SK-N-SH (cell line): ENCODE data around the gene PIH1D2. TPM values are rescaled to one million over a fixed set of nuclear protein-coding genes. Genes with fewer than 3 reads are reported as not detected.

ENCODE experiments used
- CTCF ChIA-PET: fragments of 300-600, 350-600 bp; formaldehyde crosslinking; extraction: SDS; loops from one replicate; lab custom pipeline; 2021; lab: Yijun Ruan, JAX
- POLR2A ChIA-PET: fragments of 350-600 bp; sonication (Branson Sonifier 250); formaldehyde crosslinking; extraction: SDS; loops from one replicate; lab custom pipeline; 2020; ENCODE audit warnings: antibody characterized with exemption, inconsistent platforms; lab: Yijun Ruan, JAX
- DNase-seq: peaks from one replicate; pipeline ENCODE4 v3.0.0; 2012
- H2AFZ ChIP-seq: fragments of 200-600 bp; sonication (generic); 2 replicates; pipeline ENCODE4 v1.8.1; 2016; ENCODE audit warnings: antibody characterized with exemption, mild to moderate bottlenecking, low read depth
- H3F3A ChIP-seq: fragments of 200-600 bp; sonication (generic); replicated peaks from 2 replicates; pipeline ENCODE3; 2016; ENCODE audit warnings: antibody characterized with exemption, mild to moderate bottlenecking; ENCODE audit not compliant: insufficient read depth
- H3K27ac ChIP-seq, 2 experiments: fragments of 200-500 bp in 1 of 2; fragments of 200-600 bp in 1 of 2; sonication (Bioruptor generic) in 1 of 2; sonication (generic), shearing (Covaris generic) in 1 of 2; 2 replicates each; pipeline versions ENCODE4 v1.5.1 to v1.6.1; 2014 to 2016; ENCODE audit warnings: low read depth in 2 of 2, inconsistent platforms in 1 of 2, low read length in 1 of 2, mild to moderate bottlenecking in 1 of 2, mixed read lengths in 1 of 2
- H3K27me3 ChIP-seq: fragments of 200-600 bp; sonication (generic), shearing (Covaris generic); 2 replicates; pipeline ENCODE4 v1.6.1; 2016; ENCODE audit warnings: mixed run types; ENCODE audit not compliant: insufficient read depth
- H3K36me3 ChIP-seq, 2 experiments: fragments of 200-500 bp in 1 of 2; fragments of 200-600 bp in 1 of 2; sonication (Bioruptor generic) in 1 of 2; sonication (generic) in 1 of 2; replicated peaks in 1 of 2; 2 replicates each; pipeline versions ENCODE3 to v1.5.1; 2014 to 2016; ENCODE audit warnings: low read length in 1 of 2, mild to moderate bottlenecking in 1 of 2; ENCODE audit not compliant: insufficient read depth in 2 of 2, control insufficient read depth in 1 of 2
- H3K4me1 ChIP-seq, 2 experiments: fragments of 200-500 bp in 1 of 2; fragments of 200-600 bp in 1 of 2; sonication (Bioruptor generic) in 1 of 2; sonication (generic), shearing (Covaris generic) in 1 of 2; 2 replicates each; pipeline versions ENCODE4 v1.5.1 to v1.6.1; 2014 to 2016; ENCODE audit warnings: low read depth in 1 of 2, low read length in 1 of 2, mixed run types in 1 of 2; ENCODE audit not compliant: insufficient read depth in 2 of 2, control insufficient read depth in 1 of 2
- H3K4me2 ChIP-seq: fragments of 200-600 bp; sonication (generic), shearing (Covaris generic); 2 replicates; pipeline ENCODE4 v1.6.1; 2017; ENCODE audit warnings: mixed run types
- H3K4me3 ChIP-seq, 2 experiments: fragments of 200-500 bp in 1 of 2; fragments of 200-600 bp in 1 of 2; sonication (Bioruptor generic) in 1 of 2; sonication (generic), shearing (Covaris generic) in 1 of 2; 2 replicates each; pipeline versions ENCODE4 v1.5.1 to v1.8.1; 2014 to 2016; ENCODE audit warnings: low read depth in 2 of 2, inconsistent platforms in 1 of 2, low read length in 1 of 2, mild to moderate bottlenecking in 1 of 2, mixed read lengths in 1 of 2, moderate library complexity in 1 of 2
- H3K79me2 ChIP-seq: fragments of 200-600 bp; sonication (generic); 2 replicates; pipeline ENCODE4 v1.8.1; 2017; ENCODE audit warnings: mild to moderate bottlenecking; ENCODE audit not compliant: insufficient read depth
- H3K9ac ChIP-seq: fragments of 200-600 bp; sonication (generic); 2 replicates; pipeline ENCODE4 v1.6.1; 2017; ENCODE audit warnings: mixed run types
- H3K9me2 ChIP-seq: fragments of 200-600 bp; sonication (generic); 2 replicates; pipeline ENCODE4 v1.6.1; 2017; ENCODE audit warnings: mixed run types
- H3K9me3 ChIP-seq: fragments of 200-600 bp; sonication (generic); 2 replicates; pipeline ENCODE4 v1.6.1; 2017; ENCODE audit warnings: mixed run types, mild to moderate bottlenecking, moderate library complexity
- H4K20me1 ChIP-seq: fragments of 200-600 bp; sonication (generic); 2 replicates; pipeline ENCODE4 v1.6.1; 2017; ENCODE audit warnings: mild to moderate bottlenecking, mixed run types; ENCODE audit not compliant: insufficient read depth
- CHD2 ChIP-seq: fragments of 150-350 bp; IDR thresholded peaks from 2 replicates; pipeline ENCODE4 v1.6.1; 2018; ENCODE audit warnings: low read length; ENCODE audit not compliant: partially characterized antibody
- CTCF ChIP-seq: fragments of 200-600 bp; sonication (generic); IDR thresholded peaks from 2 replicates; pipeline ENCODE4 v1.6.1; 2017; ENCODE audit warnings: antibody characterized with exemption, mild to moderate bottlenecking, moderate library complexity
- ELF1 ChIP-seq: IDR thresholded peaks from 2 replicates; pipeline ENCODE4 v1.4.0; 2012
- EP300 ChIP-seq, 2 experiments: IDR thresholded peaks; 2 replicates each; pipeline versions ENCODE4 v1.4.0 to v1.6.1; 2012; ENCODE audit warnings: borderline replicate concordance in 1 of 2, low read depth in 1 of 2, low read length in 1 of 2
- EZH2phosphoT487 ChIP-seq: fragments of 200-600 bp; sonication (generic); IDR thresholded peaks from 2 replicates; pipeline ENCODE4 v1.6.1; 2017; ENCODE audit warnings: low read depth, mixed run types, mild to moderate bottlenecking, antibody characterized with exemption, moderate library complexity, borderline replicate concordance
- FOSL2 ChIP-seq: IDR thresholded peaks from 2 replicates; pipeline ENCODE4 v1.4.0; 2012; ENCODE audit warnings: low read depth, mild to moderate bottlenecking, moderate library complexity, borderline replicate concordance
- FOXM1 ChIP-seq: IDR thresholded peaks from 2 replicates; pipeline ENCODE4 v1.4.0; 2012; ENCODE audit warnings: low read depth, mild to moderate bottlenecking
- GABPA ChIP-seq: IDR thresholded peaks from 2 replicates; pipeline ENCODE4 v1.4.0; 2012; ENCODE audit warnings: low read depth, mild to moderate bottlenecking
- GATA2 ChIP-seq: sonication (generic); formaldehyde crosslinking; IDR thresholded peaks from 2 replicates; pipeline ENCODE4 v1.5.0; 2020; ENCODE audit warnings: mild to moderate bottlenecking, missing genetic modification reagents
- IRF3 ChIP-seq: fragments of 150-350 bp; IDR thresholded peaks from 2 replicates; pipeline ENCODE4 v1.6.1; 2016; ENCODE audit warnings: mild to moderate bottlenecking, low read depth, low read length
- MAX ChIP-seq: IDR thresholded peaks from 2 replicates; pipeline ENCODE4 v1.4.0; 2012; ENCODE audit warnings: low read depth
- NFIC ChIP-seq: IDR thresholded peaks from 2 replicates; pipeline ENCODE4 v1.4.0; 2012; ENCODE audit warnings: borderline replicate concordance
- NRF1 ChIP-seq: IDR thresholded peaks from 2 replicates; pipeline ENCODE4 v1.6.1; 2012; ENCODE audit warnings: low read depth, mild to moderate bottlenecking, low read length
- PBX3 ChIP-seq: IDR thresholded peaks from 2 replicates; pipeline ENCODE4; 2012
- REST ChIP-seq: IDR thresholded peaks from 2 replicates; pipeline ENCODE4 v1.6.1; 2012; ENCODE audit warnings: mild to moderate bottlenecking, low read depth, low read length, moderate library complexity
- RXRA ChIP-seq: IDR thresholded peaks from 2 replicates; pipeline ENCODE4 v1.4.0; 2012; ENCODE audit warnings: low read depth, mild to moderate bottlenecking, borderline replicate concordance
- SIN3A ChIP-seq: IDR thresholded peaks from 2 replicates; pipeline ENCODE4 v1.6.1; 2012; ENCODE audit warnings: low read depth, mild to moderate bottlenecking, low read length, moderate library complexity, borderline replicate concordance
- SMC3 ChIP-seq: IDR thresholded peaks from 2 replicates; pipeline ENCODE4 v1.6.1; 2012; ENCODE audit warnings: low read depth, low read length, improper control_type of control experiment
- WGBS: methylation state at CpG from one replicate; pipeline ENCODE4 v1.1.6; 2017; ENCODE audit warnings: low lambda C conversion rate; 5-methylcytosine and 5-hydroxymethylcytosine counted together
- polyA plus RNA-seq, 3 experiments: library from polyadenylated mRNA; depleted of rRNA; stranded (reverse); fragments of >200 nt; gene quantifications; 2 replicates each; pipeline ENCODE4 v1.2.3, GENCODE V29; 2012

The PIH1D2 gene
- polyA plus RNA-seq, 1 of the 3 experiments (the other 2 are of a cell fraction) = 0.97 TPM

- Histone ChIP-seq H3K4me1 (peaks cover 0 to 7% of the 10 kb centered on the region in 2 experiments; a peak in 1 of 4 replicates), H3K9me2 (no peaks in the 10 kb centered on the region), H3K36me3 (no peaks in the 10 kb centered on the region), H3K4me3 (no peak overlapping the region), H4K20me1 (no peaks in the 10 kb centered on the region), H2AFZ (no peak overlapping the region), H3F3A (peaks cover 12% of the 10 kb centered on the region), H3K79me2 (no peaks in the 10 kb centered on the region), H3K9ac (no peak overlapping the region), H3K27ac (no peak overlapping the region), H3K9me3 (no peaks in the 10 kb centered on the region), H3K4me2 (no peak overlapping the region), H3K27me3 (no peaks in the 10 kb centered on the region)
- ChIA-PET POLR2A (no interaction called here), CTCF (interaction anchor here (0.8 to 7.0 kb wide), 27 partner anchors 7 to 447 kb away, joined by 3 to 76 read pairs (median 5); partner anchors contain the start of genes BCO2, SDHD, TEX12 and TIMM8B)
- DNase-seq = no peak
- TF ChIP-seq FOXM1 (no peak), ELF1 (no peak), CTCF (no peak), REST (no peak), EP300 (IDR thresholded peaks at IDR 0.05; ENCODE audit: borderline replicate concordance in 1 of 2, low read depth in 1 of 2, low read length in 1 of 2) (no peak), NRF1 (no peak), RXRA (no peak), GABPA (no peak), FOSL2 (no peak), MAX (no peak), CHD2 (no peak), NFIC (no peak), GATA2 (CRISPR knock-in tag) (no peak), SMC3 (no peak), PBX3 (no peak), SIN3A (no peak), EZH2phosphoT487 (no peak), IRF3 (no peak)
- 69% methylated on average over 2 of the region's 2 CpGs for whole genome bisulfite sequencing
Observed at GRCh38 chr11:112114460-112114859, 40.6 kb upstream of the PIH1D2 start.
